Neural crest cell (in vitro differentiated cells): Measurements from ENCODE around the gene RASGRF2. TPM values are rescaled to one million over a fixed set of nuclear protein-coding genes. Genes with fewer than 3 reads are reported as not detected.

Experiments
- DNase-seq: peaks from one replicate; pipeline ENCODE4 v3.0.0; 2021; ENCODE audit warnings: low read depth, mixed read lengths, low spot score
- H3K27ac Mint-ChIP-seq: one replicate; pipeline ENCODE4 v1.8.0; 2021; ENCODE audit warnings: mild to moderate bottlenecking, mixed read lengths; ENCODE audit not compliant: unreplicated experiment
- H3K27me3 Mint-ChIP-seq: 2 replicates; pipeline ENCODE4 v1.8.0; 2021; ENCODE audit warnings: low read depth, mild to moderate bottlenecking, mixed read lengths
- H3K36me3 Mint-ChIP-seq: 2 replicates; pipeline ENCODE4 v1.8.0; 2021; ENCODE audit warnings: low read depth, mild to moderate bottlenecking, mixed read lengths
- H3K4me1 Mint-ChIP-seq: 2 replicates; pipeline ENCODE4 v1.8.0; 2021; ENCODE audit warnings: mixed read lengths
- H3K4me3 Mint-ChIP-seq: one replicate; pipeline ENCODE4 v1.8.0; 2021; ENCODE audit warnings: mild to moderate bottlenecking, mixed read lengths
- H3K9me3 Mint-ChIP-seq: 2 replicates; pipeline ENCODE4 v1.8.0; 2021; ENCODE audit warnings: mixed read lengths
- total RNA-seq: library from RNA; stranded (reverse); gene quantifications from 2 replicates; pipeline ENCODE4 v1.2.1, GENCODE V29; 2021
- TF ChIP-seq, protein P1 (sequence below): fragments of 200-600 bp; sonication (generic); conservative IDR thresholded peaks from 2 replicates; pipeline ENCODE4 v1.5.0; 2021; ENCODE audit warnings: antibody characterized with exemption, mild to moderate bottlenecking

Gene RASGRF2
- total RNA-seq, 1 donor from 2014 or later = 0.19 TPM

- peak overlapping the region; percentile 64 for H3K27ac Mint-ChIP-seq
- H3K4me1 Mint-ChIP-seq = no peaks in the 10 kb centered on the region
- no peak for DNase-seq
- H3K27me3 Mint-ChIP-seq = no peaks in the 10 kb centered on the region
- no peaks in the 10 kb centered on the region for H3K9me3 Mint-ChIP-seq
- no peak overlapping the region for H3K4me3 Mint-ChIP-seq
- no peaks in the 10 kb centered on the region for H3K36me3 Mint-ChIP-seq
- TF ChIP-seq, protein P1, sequence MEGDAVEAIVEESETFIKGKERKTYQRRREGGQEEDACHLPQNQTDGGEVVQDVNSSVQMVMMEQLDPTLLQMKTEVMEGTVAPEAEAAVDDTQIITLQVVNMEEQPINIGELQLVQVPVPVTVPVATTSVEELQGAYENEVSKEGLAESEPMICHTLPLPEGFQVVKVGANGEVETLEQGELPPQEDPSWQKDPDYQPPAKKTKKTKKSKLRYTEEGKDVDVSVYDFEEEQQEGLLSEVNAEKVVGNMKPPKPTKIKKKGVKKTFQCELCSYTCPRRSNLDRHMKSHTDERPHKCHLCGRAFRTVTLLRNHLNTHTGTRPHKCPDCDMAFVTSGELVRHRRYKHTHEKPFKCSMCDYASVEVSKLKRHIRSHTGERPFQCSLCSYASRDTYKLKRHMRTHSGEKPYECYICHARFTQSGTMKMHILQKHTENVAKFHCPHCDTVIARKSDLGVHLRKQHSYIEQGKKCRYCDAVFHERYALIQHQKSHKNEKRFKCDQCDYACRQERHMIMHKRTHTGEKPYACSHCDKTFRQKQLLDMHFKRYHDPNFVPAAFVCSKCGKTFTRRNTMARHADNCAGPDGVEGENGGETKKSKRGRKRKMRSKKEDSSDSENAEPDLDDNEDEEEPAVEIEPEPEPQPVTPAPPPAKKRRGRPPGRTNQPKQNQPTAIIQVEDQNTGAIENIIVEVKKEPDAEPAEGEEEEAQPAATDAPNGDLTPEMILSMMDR = no peak
Measured at GRCh38 chr5:81209869-81210493, 249.8 kb downstream of the RASGRF2 start.

DNA sequence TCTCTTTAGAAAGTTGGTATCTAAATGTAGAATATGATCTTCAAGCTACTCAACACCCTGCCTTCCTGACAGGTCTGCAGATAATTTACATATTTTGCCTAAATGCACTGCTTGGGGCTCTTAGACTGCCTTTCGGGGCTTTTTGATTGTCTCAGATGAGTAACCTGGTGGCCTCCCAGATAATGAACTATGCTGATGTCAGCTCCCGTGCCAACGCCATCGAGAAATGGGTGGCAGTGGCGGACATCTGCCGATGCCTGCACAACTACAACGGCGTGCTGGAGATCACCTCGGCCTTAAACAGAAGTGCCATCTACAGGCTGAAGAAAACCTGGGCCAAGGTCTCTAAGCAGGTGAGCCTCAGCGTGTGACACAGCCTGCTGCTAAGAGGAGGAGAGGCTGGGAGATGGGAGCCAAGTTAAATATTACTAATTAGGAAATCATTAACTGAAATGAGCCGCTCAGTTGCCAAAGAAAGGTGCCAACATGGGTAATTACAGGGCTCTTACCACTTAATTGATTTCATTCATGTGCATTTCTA is 252.1 kb downstream of the RASGRF2 start:
- no peaks in the 10 kb centered on the region for H3K4me1 Mint-ChIP-seq
- H3K27ac Mint-ChIP-seq = no peak overlapping the region
- H3K36me3 Mint-ChIP-seq = no peaks in the 10 kb centered on the region
- no peak for DNase-seq
- H3K4me3 Mint-ChIP-seq = no peak overlapping the region
- TF ChIP-seq, protein P1 = no peak
- H3K9me3 Mint-ChIP-seq = no peaks in the 10 kb centered on the region
- no peaks in the 10 kb centered on the region for H3K27me3 Mint-ChIP-seq

DNA sequence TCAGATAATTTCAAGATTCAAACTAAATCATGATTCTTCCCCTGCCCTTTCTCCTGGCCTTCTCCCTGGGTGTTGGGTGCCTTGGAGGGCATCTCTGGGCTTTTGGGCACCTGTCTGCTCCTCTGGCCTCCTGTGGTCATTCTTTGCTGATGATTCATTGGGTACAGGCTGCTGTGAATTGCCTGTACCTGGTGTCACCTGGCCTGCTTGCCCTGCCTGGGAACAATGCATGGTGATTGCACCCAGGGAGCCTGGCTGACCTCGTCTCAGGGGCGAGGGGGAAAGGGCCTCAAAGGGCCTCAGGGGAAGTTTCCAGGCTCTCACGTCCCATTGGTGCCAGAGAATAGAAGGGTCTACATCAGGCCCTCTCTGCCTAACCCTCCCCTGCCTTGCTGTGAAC is 252.9 kb downstream of the RASGRF2 start:
- H3K9me3 Mint-ChIP-seq = peaks cover under 1% of the 10 kb centered on the region
- no peak overlapping the region for H3K27ac Mint-ChIP-seq
- H3K4me1 Mint-ChIP-seq = no peaks in the 10 kb centered on the region
- no peak overlapping the region for H3K4me3 Mint-ChIP-seq
- TF ChIP-seq, protein P1 = no peak
- DNase-seq = no peak
- H3K36me3 Mint-ChIP-seq = no peaks in the 10 kb centered on the region
- no peaks in the 10 kb centered on the region for H3K27me3 Mint-ChIP-seq

DNA sequence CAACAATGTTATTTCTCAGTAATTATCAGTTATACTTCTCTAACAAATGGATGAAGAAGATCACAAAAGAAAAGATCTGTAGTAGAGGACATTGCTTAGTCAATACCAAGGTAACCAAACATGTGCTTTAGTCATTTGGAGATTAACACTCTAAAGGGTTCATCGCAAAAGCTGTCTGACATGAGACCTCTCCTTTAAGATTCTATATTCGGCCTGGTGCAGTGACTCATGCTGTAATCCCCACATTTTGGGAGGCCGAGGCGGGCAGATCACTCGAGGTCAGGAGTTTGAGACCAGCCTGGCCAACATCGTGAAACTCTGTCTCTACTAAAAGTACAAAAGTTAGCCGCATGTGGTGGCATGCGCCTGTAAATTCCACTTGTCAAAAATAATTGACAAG is 254.7 kb downstream of the RASGRF2 start:
- TF ChIP-seq, protein P1 = no peak
- Mint-ChIP-seq H3K4me1 (no peaks in the 10 kb centered on the region), H3K27me3 (no peaks in the 10 kb centered on the region), H3K36me3 (peaks cover 8% of the 10 kb centered on the region), H3K27ac (no peak overlapping the region), H3K9me3 (peaks cover 4% of the 10 kb centered on the region), H3K4me3 (no peak overlapping the region)
- no peak for DNase-seq

GRCh38 chr5:81216152-81216551 is 256.0 kb downstream of the RASGRF2 start:
- Mint-ChIP-seq H3K4me1 (no peaks in the 10 kb centered on the region), H3K27ac (no peak overlapping the region), H3K27me3 (no peaks in the 10 kb centered on the region), H3K4me3 (no peak overlapping the region), H3K9me3 (peaks cover 4% of the 10 kb centered on the region), H3K36me3 (peaks cover 12% of the 10 kb centered on the region)
- TF ChIP-seq, protein P1 = no peak
- DNase-seq = no peak
